DOHH2 (cell line): ENCODE results near the gene BDH1.

Experiments
- H3F3A ChIP-seq: fragments of 200-600 bp; sonication (generic), shearing (Covaris generic); 2 replicates; pipeline ENCODE4 v1.6.0; 2016; ENCODE audit warnings: antibody characterized with exemption, mild to moderate bottlenecking; ENCODE audit not compliant: control insufficient read depth, insufficient read depth
- H3K27ac ChIP-seq: fragments of 200-600 bp; sonication (generic); 2 replicates; pipeline ENCODE4 v1.5.1; 2014; ENCODE audit warnings: low read depth, mild to moderate bottlenecking, low read length, moderate library complexity
- H3K27me3 ChIP-seq: fragments of 200-600 bp; sonication (generic); 2 replicates; pipeline ENCODE4 v1.6.1; 2014; ENCODE audit warnings: mild to moderate bottlenecking, low read length, mixed read lengths; ENCODE audit not compliant: control insufficient read depth
- H3K36me3 ChIP-seq: fragments of 200-600 bp; sonication (generic); 2 replicates; pipeline ENCODE4 v1.6.1; 2014; ENCODE audit warnings: mild to moderate bottlenecking, low read length, moderate library complexity, mixed read lengths; ENCODE audit not compliant: control insufficient read depth
- H3K4me1 ChIP-seq: fragments of 200-600 bp; sonication (generic); 2 replicates; pipeline ENCODE4 v1.6.1; 2014; ENCODE audit warnings: mild to moderate bottlenecking, low read length, mixed read lengths; ENCODE audit not compliant: control insufficient read depth
- H3K4me2 ChIP-seq: fragments of 200-600 bp; sonication (generic); 2 replicates; pipeline ENCODE4 v1.6.0; 2014; ENCODE audit warnings: mild to moderate bottlenecking, low read length, moderate library complexity
- H3K4me3 ChIP-seq: fragments of 200-600 bp; sonication (generic); 2 replicates; pipeline ENCODE4 v1.5.1; 2014; ENCODE audit warnings: mild to moderate bottlenecking, low read length, mixed read lengths
- H3K79me2 ChIP-seq: fragments of 200-600 bp; sonication (generic); 2 replicates; pipeline ENCODE4 v1.6.1; 2014; ENCODE audit warnings: mild to moderate bottlenecking, low read length, mixed read lengths; ENCODE audit not compliant: control insufficient read depth
- H3K9me2 ChIP-seq: fragments of 200-600 bp; sonication (generic); replicated peaks from 2 replicates; pipeline ENCODE4 v1.6.1; 2014; ENCODE audit warnings: mild to moderate bottlenecking, low read length, mixed read lengths; ENCODE audit not compliant: control insufficient read depth
- H3K9me3 ChIP-seq: fragments of 200-600 bp; sonication (generic); 2 replicates; pipeline ENCODE4 v1.6.1; 2014; ENCODE audit warnings: antibody characterized with exemption, low read length, mixed read lengths; ENCODE audit not compliant: control insufficient read depth, insufficient read depth
- H4K20me1 ChIP-seq: fragments of 200-600 bp; sonication (generic); 2 replicates; pipeline ENCODE4 v1.6.0; 2014; ENCODE audit warnings: low read depth, mild to moderate bottlenecking, antibody characterized with exemption, low read length, moderate library complexity; ENCODE audit not compliant: control insufficient read depth, insufficient read depth
- CTCF ChIP-seq: fragments of 200-600 bp; sonication (generic); IDR thresholded peaks from one replicate; pipeline ENCODE4 v1.5.1; 2014; ENCODE audit warnings: antibody characterized with exemption, mild to moderate bottlenecking, low read depth, low read length; ENCODE audit not compliant: poor library complexity, severe bottlenecking
- EZH2phosphoT487 ChIP-seq: fragments of 200-600 bp; sonication (generic); IDR thresholded peaks from 2 replicates; pipeline ENCODE4 v1.6.1; 2017; ENCODE audit warnings: borderline replicate concordance, mild to moderate bottlenecking, antibody characterized with exemption, low read length, moderate library complexity, mixed read lengths

The BDH1 gene

GRCh38 chr3:197495999-197496745 lies 59.6 kb downstream of the BDH1 start:
- H3K4me1 ChIP-seq = peaks cover 4% of the 10 kb centered on the region
- H3K9me2 ChIP-seq = no peaks in the 10 kb centered on the region
- peaks cover 27% of the 10 kb centered on the region for H3K27me3 ChIP-seq
- H3K4me3 ChIP-seq = no peak overlapping the region
- no peak overlapping the region for H3K27ac ChIP-seq
- no peaks in the 10 kb centered on the region for H4K20me1 ChIP-seq
- no peak overlapping the region for H3K4me2 ChIP-seq
- TF ChIP-seq EZH2phosphoT487 (no peak), CTCF (no peak)
- no peaks in the 10 kb centered on the region for H3F3A ChIP-seq
- no peaks in the 10 kb centered on the region for H3K79me2 ChIP-seq
- no peaks in the 10 kb centered on the region for H3K36me3 ChIP-seq
- no peaks in the 10 kb centered on the region for H3K9me3 ChIP-seq

GRCh38 chr3:197495499-197495898 lies 60.3 kb downstream of the BDH1 start:
- H3K36me3 ChIP-seq = no peaks in the 10 kb centered on the region
- no peak overlapping the region for H3K4me2 ChIP-seq
- H3K4me3 ChIP-seq = no peak overlapping the region
- H3F3A ChIP-seq = no peaks in the 10 kb centered on the region
- no peaks in the 10 kb centered on the region for H3K9me3 ChIP-seq
- H3K27ac ChIP-seq = no peak overlapping the region
- H3K79me2 ChIP-seq = no peaks in the 10 kb centered on the region
- H3K4me1 ChIP-seq = no peaks in the 10 kb centered on the region
- no peaks in the 10 kb centered on the region for H4K20me1 ChIP-seq
- peaks cover 27% of the 10 kb centered on the region for H3K27me3 ChIP-seq
- TF ChIP-seq EZH2phosphoT487 (no peak), CTCF (no peak)
- H3K9me2 ChIP-seq = no peaks in the 10 kb centered on the region

GRCh38 chr3:197495059-197495455 lies 60.7 kb downstream of the BDH1 start:
- Histone ChIP-seq H3K4me3 (no peak overlapping the region), H3K27ac (no peak overlapping the region), H3K36me3 (no peaks in the 10 kb centered on the region), H3K4me2 (no peak overlapping the region), H3K79me2 (no peaks in the 10 kb centered on the region), H3K9me3 (no peaks in the 10 kb centered on the region), H3K4me1 (no peaks in the 10 kb centered on the region), H4K20me1 (no peaks in the 10 kb centered on the region), H3K9me2 (no peaks in the 10 kb centered on the region), H3F3A (no peaks in the 10 kb centered on the region), H3K27me3 (peaks cover 27% of the 10 kb centered on the region)
- TF ChIP-seq EZH2phosphoT487 (no peak), CTCF (no peak)
